B cell (primary cell): ENCODE data around the gene PEX5.

Experiments used
- CTCF ChIP-seq: fragments of 200-600 bp; IDR thresholded peaks from one replicate; pipeline ENCODE4 v1.8.0; 2022; ENCODE audit warnings: antibody characterized with exemption, mild to moderate bottlenecking
- EZH2 ChIP-seq: IDR thresholded peaks from 2 replicates; pipeline ENCODE4 v1.6.1; 2012; ENCODE audit warnings: borderline replicate concordance, low read depth, mild to moderate bottlenecking, moderate library complexity, low read length; ENCODE audit not compliant: insufficient read depth, poor library complexity, severe bottlenecking

GRCh38 chr12:7189398-7190267 is at the start of gene PEX5:
- TF ChIP-seq CTCF, result no peak
- no peak for TF ChIP-seq EZH2
